ENCODE data around the gene GPER1. TPM values are rescaled to one million over a fixed set of nuclear protein-coding genes. Genes with fewer than 3 reads are reported as not detected.

The GPER1 gene
- total and polyA plus RNA-seq, 4 donors, result 2.9 to 23.1 (median 7.4) TPM

- no peaks in the 10 kb centered on the region for H3K36me3 ChIP-seq (ENCODE audit: control insufficient read depth in 4 of 4, insufficient read depth in 3 of 4, low read depth in 1 of 4, low read length in 3 of 4)
- WGBS, result 85% methylated on average over 12 of the region's 12 CpGs
- no peak overlapping the region for H3K9ac ChIP-seq (ENCODE audit: low read depth in 1 of 2, low read length in 2 of 2)
- no peaks in the 10 kb centered on the region for H3K9me3 ChIP-seq (ENCODE audit: control insufficient read depth in 4 of 4, low read length in 3 of 4)
- no peaks in the 10 kb centered on the region for H3K27me3 ChIP-seq (ENCODE audit: control insufficient read depth in 4 of 4, insufficient read depth in 4 of 4, low read length in 3 of 4)
- no peak overlapping the region for H3K27ac ChIP-seq (ENCODE audit: low read depth in 1 of 2, low read length in 2 of 2)
- peaks cover 5 to 15% (median 14%) of the 10 kb centered on the region in 4 donors for H3K4me1 ChIP-seq (ENCODE audit: control insufficient read depth in 4 of 4, insufficient read depth in 4 of 4, low read length in 3 of 4)
- no peak for DNase-seq (ENCODE audit: low spot score)
- TF ChIP-seq FOXA2 (IDR thresholded peaks at IDR 0.05) (no peak), TAF1 (conservative IDR thresholded peaks at IDR 0.05) (no peak), RXRA (IDR thresholded peaks at IDR 0.05) (no peak), HNF4G (IDR thresholded peaks at IDR 0.05) (no peak), GABPA (IDR thresholded peaks at IDR 0.05 in 1 of 2, conservative IDR thresholded peaks at IDR 0.05 in 1 of 2) (no peak), CTCF (IDR thresholded peaks at IDR 0.05; ENCODE audit: low read depth, low read length, missing input control) (no peak), YY1 (IDR thresholded peaks at IDR 0.05) (no peak), ZBTB33 (IDR thresholded peaks at IDR 0.05) (no peak), SP1 (IDR thresholded peaks at IDR 0.05) (no peak), ATF3 (IDR thresholded peaks at IDR 0.05) (no peak), JUND (IDR thresholded peaks at IDR 0.05) (no peak), MAX (IDR thresholded peaks at IDR 0.05) (no peak), NR2F2 (IDR thresholded peaks at IDR 0.05) (no peak), HNF4A (conservative IDR thresholded peaks at IDR 0.05) (no peak), FOXA1 (IDR thresholded peaks at IDR 0.05) (no peak), RAD21 (IDR thresholded peaks at IDR 0.05) (no peak), EGR1 (IDR thresholded peaks at IDR 0.05; ENCODE audit: low read depth in 2 of 2) (no peak), REST (IDR thresholded peaks at IDR 0.05) (no peak)
- no peak overlapping the region for H3K4me3 ChIP-seq (ENCODE audit: low read depth in 1 of 3, low read length in 3 of 3)
These were observed 22.7 kb upstream of the GPER1 start for GRCh38 chr7:1065263-1065584.
